ENCODE results near the gene ORC5.

GRCh38 chr7:104091242-104091641 lies 116.6 kb downstream of the ORC5 start:
- TF ChIP-seq CTCF (IDR thresholded peaks at IDR 0.05; ENCODE audit: insufficient read depth, low read length, poor library complexity, severe bottlenecking), result no peak
- no peak for TF ChIP-seq EZH2phosphoT487 (conservative IDR thresholded peaks at IDR 0.05; ENCODE audit: low read length)

Data from SU-DHL-6 (cell line).